ENCODE measurements around the gene SNAP47.

The SNAP47 gene

GRCh38 chr1:227738820-227739219 lies 3.6 kb downstream of the SNAP47 start:
- Histone ChIP-seq H4K20me1 (ENCODE audit: insufficient read depth) (no peaks in the 10 kb centered on the region), H2AFZ (ENCODE audit: low read depth) (no peak overlapping the region), H3K36me3 (ENCODE audit: insufficient read depth) (no peaks in the 10 kb centered on the region), H3K27me3 (ENCODE audit: insufficient read depth, low read depth) (no peaks in the 10 kb centered on the region), H3K4me2 (no peak overlapping the region), H3K79me2 (ENCODE audit: insufficient read depth, low read depth) (peaks cover 68% of the 10 kb centered on the region), H3K9ac (no peak overlapping the region), H3K4me1 (ENCODE audit: low read depth, poor library complexity, severe bottlenecking) (peaks cover 8% of the 10 kb centered on the region), H3K4me3 (IDR thresholded peaks at IDR 0.05; ENCODE audit: insufficient read depth, low read depth, low read length) (no peak overlapping the region), H3K27ac (no peak overlapping the region)
- TF ChIP-seq CTCF (conservative IDR thresholded peaks at IDR 0.05; ENCODE audit: low read depth, low read length) = no peak

GRCh38 chr1:227739636-227740035 lies 4.4 kb downstream of the SNAP47 start:
- no peaks in the 10 kb centered on the region for H3K36me3 ChIP-seq (ENCODE audit: insufficient read depth)
- H3K27me3 ChIP-seq (ENCODE audit: insufficient read depth, low read depth) = no peaks in the 10 kb centered on the region
- H3K4me1 ChIP-seq (ENCODE audit: low read depth, poor library complexity, severe bottlenecking) = peaks cover 8% of the 10 kb centered on the region
- H3K79me2 ChIP-seq (ENCODE audit: insufficient read depth, low read depth) = peaks cover 59% of the 10 kb centered on the region
- TF ChIP-seq CTCF (conservative IDR thresholded peaks at IDR 0.05; ENCODE audit: low read depth, low read length) = no peak
- H2AFZ ChIP-seq (ENCODE audit: low read depth) = no peak overlapping the region
- no peaks in the 10 kb centered on the region for H4K20me1 ChIP-seq (ENCODE audit: insufficient read depth)
- no peak overlapping the region for H3K9ac ChIP-seq
- H3K27ac ChIP-seq = no peak overlapping the region
- no peak overlapping the region for H3K4me2 ChIP-seq
- no peak overlapping the region for H3K4me3 ChIP-seq (IDR thresholded peaks at IDR 0.05; ENCODE audit: insufficient read depth, low read depth, low read length)

GRCh38 chr1:227740401-227740960 lies 5.2 kb downstream of the SNAP47 start:
- Histone ChIP-seq H3K27me3 (ENCODE audit: insufficient read depth, low read depth) (no peaks in the 10 kb centered on the region), H3K79me2 (ENCODE audit: insufficient read depth, low read depth) (peaks cover 55% of the 10 kb centered on the region), H3K4me3 (IDR thresholded peaks at IDR 0.05; ENCODE audit: insufficient read depth, low read depth, low read length) (no peak overlapping the region), H3K36me3 (ENCODE audit: insufficient read depth) (no peaks in the 10 kb centered on the region), H4K20me1 (ENCODE audit: insufficient read depth) (no peaks in the 10 kb centered on the region), H3K27ac (no peak overlapping the region), H3K9ac (no peak overlapping the region), H2AFZ (ENCODE audit: low read depth) (no peak overlapping the region), H3K4me1 (ENCODE audit: low read depth, poor library complexity, severe bottlenecking) (peaks cover 8% of the 10 kb centered on the region), H3K4me2 (no peak overlapping the region)
- no peak for TF ChIP-seq CTCF (conservative IDR thresholded peaks at IDR 0.05; ENCODE audit: low read depth, low read length)

- Histone ChIP-seq H3K4me2 (no peak overlapping the region), H3K79me2 (ENCODE audit: insufficient read depth, low read depth) (peaks cover 50% of the 10 kb centered on the region; the same call in 1 of the 2 replicates), H2AFZ (ENCODE audit: low read depth) (no peak overlapping the region), H3K9ac (no peak overlapping the region), H3K36me3 (ENCODE audit: insufficient read depth) (no peaks in the 10 kb centered on the region), H4K20me1 (ENCODE audit: insufficient read depth) (no peaks in the 10 kb centered on the region), H3K4me1 (ENCODE audit: low read depth, poor library complexity, severe bottlenecking) (peaks cover 6% of the 10 kb centered on the region), H3K27me3 (ENCODE audit: insufficient read depth, low read depth) (no peaks in the 10 kb centered on the region), H3K27ac (no peak overlapping the region), H3K4me3 (IDR thresholded peaks at IDR 0.05; ENCODE audit: insufficient read depth, low read depth, low read length) (no peak overlapping the region)
- no peak for TF ChIP-seq CTCF (conservative IDR thresholded peaks at IDR 0.05; ENCODE audit: low read depth, low read length)
Measured at GRCh38 chr1:227741166-227741870, 6.1 kb downstream of the SNAP47 start.
